Fibroblast of peridontal ligament (primary cell): ENCODE results near the gene HSPA14.
A peak's percentile ranks its signal among the peaks of the same experiment; 100 is the strongest.
"Not testable (repeated sequence)": the region's sequence is repeated elsewhere in the genome, so short reads cannot be mapped to it uniquely, and the experiment has no call there.

Experiments
- DNase-seq: peaks from one replicate; pipeline ENCODE4 v3.0.0-alpha.2; 2010; ENCODE audit errors: extremely low read depth

Gene HSPA14, protein sequence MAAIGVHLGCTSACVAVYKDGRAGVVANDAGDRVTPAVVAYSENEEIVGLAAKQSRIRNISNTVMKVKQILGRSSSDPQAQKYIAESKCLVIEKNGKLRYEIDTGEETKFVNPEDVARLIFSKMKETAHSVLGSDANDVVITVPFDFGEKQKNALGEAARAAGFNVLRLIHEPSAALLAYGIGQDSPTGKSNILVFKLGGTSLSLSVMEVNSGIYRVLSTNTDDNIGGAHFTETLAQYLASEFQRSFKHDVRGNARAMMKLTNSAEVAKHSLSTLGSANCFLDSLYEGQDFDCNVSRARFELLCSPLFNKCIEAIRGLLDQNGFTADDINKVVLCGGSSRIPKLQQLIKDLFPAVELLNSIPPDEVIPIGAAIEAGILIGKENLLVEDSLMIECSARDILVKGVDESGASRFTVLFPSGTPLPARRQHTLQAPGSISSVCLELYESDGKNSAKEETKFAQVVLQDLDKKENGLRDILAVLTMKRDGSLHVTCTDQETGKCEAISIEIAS

DNA sequence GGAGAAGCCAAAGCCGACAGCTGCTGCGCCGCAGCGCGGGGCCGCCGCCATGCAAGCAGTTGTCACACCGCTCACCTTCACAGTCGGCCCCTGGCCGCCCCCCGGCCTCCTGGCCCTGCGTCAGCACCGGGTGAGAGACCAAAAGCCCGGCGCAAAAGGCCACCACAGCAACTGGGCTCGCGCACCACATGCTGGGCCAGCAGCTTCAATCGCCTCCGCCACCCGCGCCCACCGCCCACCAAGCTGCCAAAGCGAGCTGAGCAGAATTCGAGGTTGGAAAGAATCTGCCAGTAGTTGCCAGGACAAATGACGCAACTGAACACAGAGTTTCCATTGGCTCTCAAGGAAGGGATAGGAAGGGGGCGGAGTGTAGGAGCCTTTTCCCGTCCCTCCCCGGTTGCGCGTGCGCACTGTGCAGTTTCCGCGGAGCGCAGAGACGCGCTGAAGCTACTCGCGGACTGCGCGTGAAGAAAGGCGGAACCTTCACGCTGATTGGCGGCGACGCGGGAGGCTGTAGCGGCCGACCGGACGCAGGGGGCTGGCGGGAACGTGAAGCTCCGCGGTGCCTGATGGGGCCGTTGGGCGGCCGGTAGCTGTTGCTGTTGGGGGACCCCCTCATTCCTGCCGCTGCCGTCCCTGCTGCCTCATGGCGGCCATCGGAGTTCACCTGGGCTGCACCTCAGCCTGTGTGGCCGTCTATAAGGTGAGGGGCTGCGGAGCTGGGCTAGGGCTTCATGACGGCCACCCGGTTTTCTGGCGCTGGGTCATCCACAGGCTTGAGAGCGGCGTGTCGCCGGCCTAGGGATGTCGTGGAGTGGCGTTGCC, at the start of gene HSPA14, which contains the start of the genes CDNF and MSANTD7:
TSS of gene HSPA14 (plus strand) at position 550 of the 825 bp plus-strand sequence. CDS start at position 647, 97 bp downstream.
TSS of gene CDNF (minus strand) at position 281 of the 825 bp plus-strand sequence. CDS start at position 190, 91 bp downstream.
TSS of gene MSANTD7 (plus strand) at position 550 of the 825 bp plus-strand sequence. CDS start 3,979 bp downstream, outside the sequence.
- DNase-seq: peak; percentile 99

DNA sequence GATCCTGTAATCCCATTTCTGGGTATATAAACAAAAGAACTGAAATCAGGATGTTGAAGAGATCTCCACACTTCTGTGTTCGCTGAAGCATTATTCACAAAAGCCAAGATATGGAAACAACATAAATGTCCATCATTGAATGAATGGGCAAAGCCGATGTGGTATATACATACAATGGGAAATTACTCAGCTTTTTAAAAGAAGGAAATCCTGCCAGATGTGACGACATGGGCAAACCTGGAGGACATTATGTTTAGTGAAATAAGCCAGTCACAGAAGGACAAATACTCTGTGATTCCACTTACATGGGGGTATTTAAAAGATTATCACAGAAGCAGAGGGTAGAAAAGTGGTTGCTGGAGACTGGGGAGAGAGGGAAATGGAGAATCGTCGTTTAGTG, 39.5 kb upstream of the HSPA14 start:
- DNase-seq: no peak

DNA sequence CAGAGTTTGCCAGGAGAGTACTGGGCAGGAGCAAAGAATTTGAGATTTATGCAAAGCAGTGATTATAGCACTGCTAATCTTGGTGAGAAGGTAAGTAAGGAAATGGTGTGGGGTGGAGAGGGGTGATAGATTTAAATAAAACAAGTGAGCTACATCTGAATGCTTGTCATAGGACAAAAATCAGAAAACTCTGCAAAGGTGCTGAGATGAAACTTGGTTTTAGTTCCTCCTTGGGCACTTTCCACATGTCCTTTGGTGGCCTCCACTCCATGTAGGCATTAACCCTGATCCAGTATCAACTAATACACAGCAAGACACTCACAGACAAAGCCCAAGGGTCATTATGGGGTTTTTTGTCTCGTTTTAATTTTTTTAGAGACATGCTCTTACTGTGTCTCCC, 37.7 kb upstream of the HSPA14 start:
- DNase-seq: no peak

DNA sequence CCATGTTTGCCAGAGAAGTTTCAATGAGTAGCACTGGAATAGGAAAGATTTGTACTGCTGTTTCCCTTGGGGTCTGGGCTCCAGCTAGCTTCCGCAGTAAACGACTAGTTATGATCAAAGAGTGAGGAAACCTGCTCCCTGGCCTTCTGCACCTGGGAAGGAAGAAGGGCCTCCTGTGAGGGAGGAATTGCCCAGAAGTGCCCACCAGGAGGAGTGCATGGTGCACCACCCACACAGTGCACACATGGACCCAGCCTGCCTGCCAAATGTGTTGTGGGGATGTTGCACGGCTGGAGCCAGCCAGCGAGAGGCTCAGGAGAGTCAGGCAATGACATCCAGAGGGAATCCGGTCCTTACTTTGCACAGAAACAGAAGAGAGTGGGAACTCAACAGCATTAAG, 36.4 kb upstream of the HSPA14 start:
- DNase-seq: no peak

DNA sequence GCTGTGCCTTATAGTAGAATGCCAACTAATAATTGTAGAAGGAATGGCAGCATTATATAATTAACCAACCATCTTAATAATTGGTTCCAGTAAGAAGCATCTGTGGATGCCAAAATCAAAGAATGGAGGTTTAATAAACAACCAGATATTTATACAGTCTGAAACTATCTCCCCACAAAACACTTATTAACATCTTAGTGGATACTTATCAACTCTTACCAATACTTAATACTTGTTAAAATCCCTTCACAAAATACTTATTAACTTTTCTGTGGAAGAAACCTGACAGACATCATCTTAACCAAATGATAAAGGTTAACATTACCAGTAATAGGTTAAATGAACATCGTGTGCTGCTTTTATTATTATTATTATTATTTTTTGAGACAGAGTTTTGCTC, 34.3 kb upstream of the HSPA14 start:
- no peak for DNase-seq

DNA sequence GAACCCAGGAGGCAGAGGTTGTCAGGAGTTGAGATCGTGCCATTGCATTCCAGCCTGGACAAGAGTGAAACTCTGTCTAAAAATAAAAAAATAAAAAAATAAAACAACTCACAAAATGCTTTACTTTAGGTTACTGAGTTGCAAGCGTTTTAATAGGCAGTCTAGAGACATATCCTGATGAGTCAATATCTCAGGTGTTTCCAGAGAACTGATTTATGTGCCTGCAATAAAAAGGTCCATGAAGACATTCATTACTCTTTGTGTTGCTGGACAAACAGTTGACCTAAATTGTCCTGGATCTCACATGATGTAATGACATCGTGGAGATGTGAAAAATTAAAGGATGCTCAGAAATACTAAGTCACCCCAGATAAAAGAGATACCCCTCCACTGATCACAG, 31.8 kb upstream of the HSPA14 start:
- no peak for DNase-seq

DNA sequence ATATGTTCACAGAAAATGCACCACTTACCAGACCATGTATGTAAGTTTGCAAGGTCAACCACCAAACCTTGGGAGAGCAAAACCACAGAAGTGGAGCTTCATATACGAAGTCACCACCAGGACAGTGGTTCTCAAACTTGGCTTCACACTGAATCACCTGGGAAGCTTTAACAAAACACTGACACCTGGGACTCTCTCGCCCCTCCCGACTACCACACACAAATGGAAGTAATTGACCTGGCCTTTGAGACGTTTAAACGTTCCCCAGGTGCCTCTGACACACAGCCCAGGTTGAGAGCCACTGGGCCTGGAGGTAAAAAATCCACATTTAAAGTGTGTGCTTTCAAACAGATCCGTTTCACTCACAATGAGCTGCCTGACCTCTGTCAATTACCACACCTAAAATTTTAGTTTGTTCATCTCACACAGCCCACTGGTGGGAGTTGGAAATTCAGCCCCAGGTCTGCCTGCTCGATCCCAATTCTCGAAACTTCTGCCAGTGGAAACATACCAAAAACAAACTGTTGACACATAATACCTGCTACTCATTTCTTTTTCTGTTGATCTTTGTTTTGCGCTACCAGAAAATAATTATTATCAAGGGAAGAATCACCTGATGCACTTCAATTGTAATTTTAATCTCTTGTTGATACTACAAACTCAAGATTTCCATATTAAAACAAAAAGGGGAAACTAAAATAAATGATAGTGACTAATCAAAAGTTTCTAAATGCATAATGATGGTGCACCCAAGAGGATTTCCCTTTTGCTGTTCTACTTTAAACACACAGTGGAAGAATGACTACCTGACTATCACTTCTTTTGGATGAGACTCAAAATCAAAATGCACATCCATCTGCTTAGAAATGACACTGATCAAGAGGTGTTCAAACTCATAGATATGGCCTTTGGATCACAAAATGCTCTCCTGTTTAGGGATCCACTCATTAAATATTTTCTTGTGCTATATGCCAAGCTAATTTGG, 26.8 kb upstream of the HSPA14 start:
- no peak for DNase-seq

DNA sequence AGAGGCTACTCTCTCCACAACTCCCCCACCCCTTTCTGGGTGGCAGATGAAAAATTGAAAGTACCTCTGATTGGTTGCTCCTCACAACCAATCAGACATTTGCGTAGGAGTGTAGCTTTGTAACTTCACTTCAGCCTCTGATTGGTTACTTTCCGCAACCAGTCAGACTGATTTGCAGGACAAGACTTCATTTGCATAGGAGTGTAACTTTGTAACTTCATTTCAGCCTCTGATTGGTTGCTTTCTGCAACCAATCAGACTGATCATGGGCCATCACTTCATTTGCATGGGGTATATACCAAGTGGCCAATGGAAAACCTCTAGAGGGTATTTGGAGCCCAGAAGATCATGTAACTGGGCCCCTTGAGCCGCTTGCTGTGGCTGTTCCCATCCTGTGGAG, 25.8 kb upstream of the HSPA14 start:
- no peak for DNase-seq

DNA sequence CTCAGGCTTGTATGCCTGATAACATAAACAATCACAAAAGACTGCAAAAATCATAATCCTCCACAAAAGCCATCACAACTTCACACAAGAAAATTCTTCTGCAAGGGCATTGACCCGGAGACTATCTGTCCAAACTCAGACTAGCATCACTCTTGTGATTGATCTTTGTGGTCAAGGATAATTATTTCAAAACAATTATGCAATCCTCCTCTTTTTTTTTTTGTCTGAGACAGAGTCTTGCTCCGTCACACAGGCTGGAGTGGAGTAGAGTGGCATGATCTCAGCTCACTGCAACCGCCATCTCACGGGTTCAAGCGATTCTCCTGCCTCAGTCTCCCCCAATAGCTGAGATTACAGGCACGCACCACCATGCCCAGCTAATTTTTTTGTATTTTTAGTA, 22.4 kb upstream of the HSPA14 start:
- peak; percentile 40 for DNase-seq

DNA sequence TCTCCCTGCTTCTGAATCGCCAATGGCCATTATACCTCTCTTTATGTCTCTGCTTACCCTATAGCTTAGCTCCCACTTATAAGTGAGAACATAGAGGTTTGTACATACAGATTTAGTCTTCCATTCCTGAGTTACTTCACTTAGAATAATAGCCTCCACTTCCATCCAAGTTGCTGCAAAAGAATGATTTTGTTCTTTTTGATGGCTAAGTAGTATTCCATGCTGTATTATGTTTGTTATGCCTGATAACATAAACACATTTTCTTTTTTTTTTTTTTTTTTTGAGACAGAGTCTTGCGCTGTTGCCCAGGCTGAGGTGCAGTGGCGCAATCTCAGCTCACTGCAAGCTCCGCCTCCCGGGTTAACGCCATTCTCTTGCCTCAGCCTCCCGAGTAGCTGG, 21.4 kb upstream of the HSPA14 start:
- DNase-seq: not testable (repeated sequence)

DNA sequence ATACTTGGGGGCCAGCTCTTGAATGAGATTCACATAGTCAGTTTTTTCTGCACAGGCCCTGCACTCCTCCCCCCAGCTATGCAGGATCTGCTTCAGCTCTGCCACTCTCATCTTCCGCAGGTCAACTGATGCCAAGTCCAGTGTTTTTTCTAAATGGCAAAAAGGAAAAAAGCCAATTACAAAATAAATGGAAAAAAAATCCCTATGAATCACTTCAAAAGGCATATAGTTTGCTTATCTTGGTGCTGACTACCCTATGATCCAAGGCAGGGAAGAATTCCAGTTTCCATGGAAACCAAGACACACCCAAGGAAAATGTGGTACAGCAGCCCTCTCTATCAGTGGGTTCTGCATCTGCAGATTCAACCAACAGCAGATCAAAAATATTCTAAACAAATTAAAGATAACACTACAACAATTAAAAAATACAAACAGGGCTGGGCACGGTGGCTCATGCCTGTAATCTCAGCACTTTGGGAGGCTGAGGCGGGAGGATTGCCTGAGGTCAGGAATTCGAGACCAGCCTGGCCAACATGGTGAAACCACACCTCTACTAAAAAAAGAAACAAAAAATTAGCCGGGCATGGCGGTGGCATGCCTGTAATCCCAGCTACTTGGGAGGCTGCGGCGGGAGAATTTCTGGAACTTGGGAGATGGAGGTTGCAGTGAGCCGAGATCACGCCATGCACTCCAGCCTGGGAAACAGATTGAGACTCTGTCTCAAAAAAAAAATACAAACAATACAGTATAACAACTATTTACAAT, 17.9 kb upstream of the HSPA14 start:
- DNase-seq: peak; percentile 96

DNA sequence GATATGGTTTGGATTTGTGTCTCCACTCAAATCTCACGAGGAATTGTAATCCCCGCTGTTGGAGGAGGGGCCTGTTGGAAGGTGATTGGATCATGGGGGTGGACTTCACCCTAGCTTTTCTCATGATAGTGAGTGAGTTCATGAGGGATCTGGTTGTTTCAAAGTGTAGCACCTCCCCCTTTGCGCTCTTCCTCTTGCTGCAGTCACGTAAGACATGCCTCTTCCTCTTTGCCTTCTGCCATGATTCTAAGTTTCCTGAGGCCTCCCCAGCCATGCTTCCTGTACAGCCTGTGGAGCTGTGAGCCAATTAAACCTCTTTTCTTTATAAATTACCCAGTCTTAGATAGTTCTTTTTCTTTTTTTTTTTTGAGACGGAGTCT, 17.3 kb upstream of the HSPA14 start:
- no peak for DNase-seq

DNA sequence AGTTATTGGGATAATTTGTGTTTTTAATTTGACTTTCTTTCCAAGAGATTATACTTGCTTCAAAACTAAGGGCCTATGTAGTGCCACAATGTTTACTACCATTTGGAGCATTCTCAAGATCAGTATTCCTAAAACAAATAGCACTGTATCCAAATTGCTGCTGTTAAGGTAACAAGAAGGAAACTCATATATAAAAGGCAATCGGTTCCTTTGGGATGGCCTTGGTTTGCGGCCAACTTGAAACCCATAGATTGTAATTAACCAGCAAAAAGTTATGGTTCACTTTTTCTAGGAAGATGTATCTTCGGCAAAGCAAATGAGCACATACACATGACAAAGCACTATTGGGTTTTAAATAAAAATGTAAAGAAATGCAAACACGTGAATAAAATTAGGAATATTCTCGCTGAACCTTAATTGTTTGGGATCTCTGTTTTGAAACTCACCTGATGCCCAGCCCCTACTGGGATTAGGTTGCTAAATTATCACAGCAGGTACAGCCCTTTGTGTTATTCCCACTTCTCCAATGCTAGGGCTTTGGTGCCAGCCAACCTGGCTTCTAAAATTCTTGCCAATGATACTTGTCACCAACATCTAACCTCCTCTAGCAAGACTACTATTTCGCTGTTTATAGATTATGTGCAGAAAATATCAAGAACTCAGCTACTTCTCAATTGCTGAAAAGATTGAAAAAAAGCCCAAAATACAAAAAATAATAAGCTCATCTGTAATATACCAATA, 16.3 kb upstream of the HSPA14 start:
- DNase-seq: no peak

DNA sequence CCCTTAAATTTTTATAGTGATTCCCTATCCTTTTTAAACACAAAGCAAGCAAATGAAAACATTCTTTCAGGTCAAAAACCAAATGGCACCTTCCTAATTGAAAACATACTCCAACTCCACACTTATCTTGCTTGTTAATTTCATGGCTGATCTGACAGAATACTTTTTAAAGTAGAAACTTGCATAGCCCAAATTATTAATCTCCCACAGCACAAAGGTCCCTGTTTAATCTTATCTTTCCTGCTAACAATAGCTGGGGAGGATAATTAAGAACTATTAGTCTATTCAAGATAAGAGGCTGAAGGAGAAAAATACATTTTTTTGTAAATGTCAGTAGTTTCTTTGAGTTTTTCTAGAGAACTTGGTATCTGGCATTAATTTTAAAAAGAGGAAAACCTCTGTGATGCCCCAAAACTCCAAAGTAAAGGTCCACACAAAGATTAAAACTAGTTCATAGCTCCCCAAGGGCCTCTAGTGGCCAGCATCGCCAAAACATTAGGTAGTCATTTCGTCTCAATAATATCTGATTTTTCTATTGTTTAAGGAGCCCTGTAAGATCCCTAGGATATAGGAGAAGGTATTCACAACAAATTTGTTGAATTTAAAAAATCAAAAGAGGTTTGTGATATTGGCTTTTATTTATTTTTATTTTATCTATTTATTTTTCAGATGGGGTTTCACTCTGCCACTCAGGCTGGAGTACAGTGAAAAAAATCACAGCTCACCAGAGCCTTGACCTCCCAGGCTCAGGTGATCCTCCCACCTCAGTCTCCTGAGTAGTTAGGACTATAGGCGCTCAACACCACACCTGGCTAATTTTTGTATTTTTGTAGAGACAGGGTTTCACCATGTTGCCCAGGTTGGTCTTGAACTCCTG, 15.0 kb upstream of the HSPA14 start:
- DNase-seq: peak; percentile 80

DNA sequence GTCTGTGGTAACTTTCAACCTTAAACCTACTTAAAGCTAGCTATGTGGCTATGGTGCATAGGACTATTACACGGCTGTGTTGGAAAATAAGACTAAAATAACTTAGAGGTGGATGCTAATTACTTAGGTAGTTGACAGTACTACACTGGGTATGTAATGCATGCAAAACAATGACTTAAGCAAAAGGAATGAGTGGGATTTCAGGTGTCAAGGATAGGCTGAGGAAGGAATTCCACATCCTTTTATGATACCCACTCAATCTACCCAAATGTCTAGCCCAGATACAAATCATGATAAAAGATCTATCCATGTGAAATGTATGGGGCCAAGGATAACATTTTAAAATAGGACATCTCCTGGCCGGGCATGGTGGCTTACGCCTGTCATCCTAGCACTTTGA, 14.1 kb upstream of the HSPA14 start:
- no peak for DNase-seq

DNA sequence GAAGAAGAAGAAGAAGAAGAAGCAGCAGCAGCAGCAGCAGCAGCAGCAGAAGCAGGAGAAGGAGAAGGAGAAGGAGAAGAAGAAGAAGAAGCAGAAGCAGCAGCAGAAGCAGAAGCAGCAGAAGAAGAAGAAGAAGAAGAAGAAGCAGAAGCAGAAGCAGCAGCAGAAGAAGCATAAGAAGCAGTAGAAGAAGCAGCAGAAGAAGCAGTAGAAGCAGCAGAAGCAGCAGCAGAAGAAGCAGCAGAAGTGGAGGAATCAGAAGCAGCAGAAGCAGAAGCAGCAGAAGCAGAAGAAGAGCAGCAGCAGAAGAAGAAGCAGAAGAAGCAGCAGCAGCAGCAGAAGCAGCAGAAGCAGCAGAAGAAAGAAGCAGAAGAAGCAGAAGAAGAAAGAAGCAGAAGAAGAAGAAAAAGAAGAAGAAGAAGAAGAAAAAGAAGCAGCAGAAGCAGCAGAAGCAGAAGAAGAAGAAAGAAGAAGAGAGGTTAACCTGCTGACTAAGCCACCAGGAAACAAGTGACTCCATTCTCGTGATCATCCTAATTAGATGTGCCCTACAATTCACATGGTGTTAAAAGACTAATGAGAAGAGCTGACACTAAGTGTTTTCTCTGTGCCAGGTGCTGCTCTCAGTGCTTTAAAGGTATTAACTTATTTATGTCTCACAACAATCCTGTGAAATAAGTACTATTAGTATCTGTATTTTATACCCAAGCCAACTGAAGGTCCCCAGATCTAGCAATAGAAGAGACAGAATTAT, 11.9 kb upstream of the HSPA14 start:
- DNase-seq: no peak

DNA sequence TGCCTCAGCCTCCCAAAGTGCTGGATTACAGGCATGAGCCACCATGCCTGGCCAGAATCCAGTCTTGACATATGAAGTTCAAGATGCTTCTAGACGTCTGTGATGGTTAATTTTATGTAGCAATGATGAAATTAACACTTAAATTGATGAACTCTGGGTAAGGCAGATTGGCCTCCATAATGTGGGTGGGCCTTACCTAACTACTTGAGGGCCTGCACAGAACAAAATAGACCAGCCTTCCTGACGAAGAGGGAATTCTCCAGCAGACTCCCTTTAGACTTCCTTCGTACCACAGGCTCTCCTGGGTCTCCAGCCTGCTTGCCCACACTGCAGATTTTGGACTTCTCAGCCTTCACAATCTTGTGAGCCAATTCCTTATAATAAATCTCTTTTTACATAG, 5.0 kb upstream of the HSPA14 start:
- DNase-seq: no peak

DNA sequence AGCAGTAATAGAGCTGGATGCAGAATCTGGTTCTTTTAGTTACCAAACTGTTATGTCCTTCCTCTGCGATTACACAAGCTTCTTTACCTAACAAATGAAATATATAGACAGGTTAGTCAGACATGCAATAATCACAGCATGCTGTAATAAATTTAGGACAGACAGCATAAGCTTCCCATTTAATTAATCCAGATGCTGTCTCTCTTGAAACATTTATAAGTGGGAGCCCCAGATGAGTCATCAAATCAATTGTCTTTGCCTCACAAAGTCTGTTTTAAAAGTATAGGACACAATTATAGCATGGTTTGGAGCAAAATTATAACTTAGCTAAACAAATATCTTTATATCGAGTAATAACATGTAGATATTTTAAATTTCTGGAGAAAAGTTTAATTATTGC, 1.9 kb upstream of the HSPA14 start:
- DNase-seq: no peak
